GM21515 (cell line): ENCODE results near the gene PCDH17.

Source experiments
- ATAC-seq: cut with Tn5 transposase; IDR thresholded peaks from one replicate; pipeline ENCODE4 v1.9.1; 2021; ENCODE audit not compliant: unreplicated experiment

Gene PCDH17, protein sequence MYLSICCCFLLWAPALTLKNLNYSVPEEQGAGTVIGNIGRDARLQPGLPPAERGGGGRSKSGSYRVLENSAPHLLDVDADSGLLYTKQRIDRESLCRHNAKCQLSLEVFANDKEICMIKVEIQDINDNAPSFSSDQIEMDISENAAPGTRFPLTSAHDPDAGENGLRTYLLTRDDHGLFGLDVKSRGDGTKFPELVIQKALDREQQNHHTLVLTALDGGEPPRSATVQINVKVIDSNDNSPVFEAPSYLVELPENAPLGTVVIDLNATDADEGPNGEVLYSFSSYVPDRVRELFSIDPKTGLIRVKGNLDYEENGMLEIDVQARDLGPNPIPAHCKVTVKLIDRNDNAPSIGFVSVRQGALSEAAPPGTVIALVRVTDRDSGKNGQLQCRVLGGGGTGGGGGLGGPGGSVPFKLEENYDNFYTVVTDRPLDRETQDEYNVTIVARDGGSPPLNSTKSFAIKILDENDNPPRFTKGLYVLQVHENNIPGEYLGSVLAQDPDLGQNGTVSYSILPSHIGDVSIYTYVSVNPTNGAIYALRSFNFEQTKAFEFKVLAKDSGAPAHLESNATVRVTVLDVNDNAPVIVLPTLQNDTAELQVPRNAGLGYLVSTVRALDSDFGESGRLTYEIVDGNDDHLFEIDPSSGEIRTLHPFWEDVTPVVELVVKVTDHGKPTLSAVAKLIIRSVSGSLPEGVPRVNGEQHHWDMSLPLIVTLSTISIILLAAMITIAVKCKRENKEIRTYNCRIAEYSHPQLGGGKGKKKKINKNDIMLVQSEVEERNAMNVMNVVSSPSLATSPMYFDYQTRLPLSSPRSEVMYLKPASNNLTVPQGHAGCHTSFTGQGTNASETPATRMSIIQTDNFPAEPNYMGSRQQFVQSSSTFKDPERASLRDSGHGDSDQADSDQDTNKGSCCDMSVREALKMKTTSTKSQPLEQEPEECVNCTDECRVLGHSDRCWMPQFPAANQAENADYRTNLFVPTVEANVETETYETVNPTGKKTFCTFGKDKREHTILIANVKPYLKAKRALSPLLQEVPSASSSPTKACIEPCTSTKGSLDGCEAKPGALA (N-terminal part only)

DNA sequence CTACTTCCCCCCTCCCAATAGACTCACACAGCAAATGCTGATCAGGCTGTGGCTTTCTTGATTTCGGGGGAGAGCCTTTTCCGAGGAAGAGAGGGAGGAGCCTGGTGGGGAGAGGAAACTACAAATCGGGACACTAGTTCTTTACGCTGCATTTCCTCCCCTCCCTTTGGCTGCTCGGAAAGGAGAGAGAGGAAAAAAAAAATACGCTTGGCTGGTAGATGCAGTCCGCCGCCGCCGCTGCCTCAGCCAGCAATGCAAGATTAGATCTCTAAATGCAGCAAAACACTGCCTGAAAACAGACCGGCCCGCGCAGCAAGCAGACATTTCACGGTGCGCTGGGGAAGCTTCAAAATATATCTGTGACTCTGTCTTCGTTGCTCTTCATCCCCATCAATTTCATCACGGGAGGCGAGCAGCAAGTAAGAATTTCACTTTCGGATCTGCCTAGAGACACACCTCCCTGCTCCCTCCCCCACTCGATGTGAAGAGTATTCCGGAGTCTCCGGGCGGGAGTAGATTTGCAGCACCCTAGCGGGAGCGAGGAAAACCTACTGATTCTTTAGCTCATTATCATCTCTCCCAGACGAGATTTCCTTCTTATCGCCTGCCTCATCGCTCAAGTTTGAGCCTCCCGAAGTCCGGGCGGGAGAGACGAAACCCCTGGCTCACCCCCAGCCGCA is at the start of gene PCDH17:
TSS of gene PCDH17 (plus strand) at position 149 of the 680 bp plus-strand sequence. CDS start 803 bp downstream, outside the sequence.
- ATAC-seq = no peak

DNA sequence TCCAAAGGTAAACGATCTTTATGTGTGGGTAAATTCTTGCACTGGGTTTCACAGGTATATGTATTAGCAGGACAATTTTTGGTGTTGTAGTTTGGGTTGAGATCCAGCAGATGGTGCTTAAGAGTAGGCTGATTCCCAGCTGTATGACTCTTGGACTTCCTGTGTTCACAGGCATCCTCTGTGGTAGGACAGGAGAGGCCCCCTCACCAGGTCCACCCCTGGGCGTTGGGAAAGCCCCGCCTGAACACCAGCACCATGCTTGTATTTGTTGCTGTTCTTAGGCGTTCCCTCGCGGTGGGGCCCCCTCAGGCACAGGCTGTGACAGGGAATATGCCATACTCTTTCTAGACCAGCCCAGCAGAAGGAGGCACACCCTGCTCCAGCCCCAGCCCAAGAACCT is 49.5 kb upstream of the PCDH17 start:
- ATAC-seq = no peak

DNA sequence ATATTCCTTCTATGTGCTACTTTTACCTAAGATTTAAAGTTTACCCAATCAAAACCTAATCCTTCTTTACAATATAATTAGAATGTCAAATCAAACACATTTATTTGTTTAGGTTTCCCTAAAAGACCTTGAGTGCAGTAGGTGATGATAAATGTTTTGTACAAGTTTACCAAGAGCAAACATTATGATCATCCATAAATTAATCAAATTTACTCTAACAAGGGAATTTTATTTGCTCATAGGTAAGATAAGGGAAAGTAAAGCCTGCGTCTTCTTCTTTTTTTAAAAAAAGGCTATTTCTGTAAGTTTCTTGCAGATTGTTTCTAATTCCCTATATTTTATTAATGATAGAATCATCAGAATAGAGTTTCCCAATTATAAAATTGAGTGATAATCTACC is 48.0 kb upstream of the PCDH17 start:
- ATAC-seq = no peak

- no peak for ATAC-seq
Measured at GRCh38 chr13:57588639-57589038, 42.9 kb upstream of the PCDH17 start.

DNA sequence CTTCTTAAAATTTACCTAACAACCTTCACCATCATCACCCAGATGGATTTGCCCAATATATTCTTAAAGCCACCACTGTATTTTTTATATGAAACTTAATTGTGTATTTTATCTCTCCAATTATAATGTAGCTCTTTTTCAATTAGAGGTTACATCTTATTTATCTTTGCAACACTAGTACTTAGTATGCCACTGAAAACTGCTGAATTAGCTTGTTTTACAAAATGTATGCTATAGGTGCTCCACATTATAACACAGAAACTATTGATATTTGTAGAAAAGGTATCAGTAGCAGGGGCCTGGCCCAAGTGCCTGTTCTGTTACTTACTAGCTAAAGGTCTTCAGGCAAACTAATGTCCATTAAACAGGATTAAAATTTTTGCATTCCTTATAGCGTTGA is 35.8 kb upstream of the PCDH17 start:
- no peak for ATAC-seq

DNA sequence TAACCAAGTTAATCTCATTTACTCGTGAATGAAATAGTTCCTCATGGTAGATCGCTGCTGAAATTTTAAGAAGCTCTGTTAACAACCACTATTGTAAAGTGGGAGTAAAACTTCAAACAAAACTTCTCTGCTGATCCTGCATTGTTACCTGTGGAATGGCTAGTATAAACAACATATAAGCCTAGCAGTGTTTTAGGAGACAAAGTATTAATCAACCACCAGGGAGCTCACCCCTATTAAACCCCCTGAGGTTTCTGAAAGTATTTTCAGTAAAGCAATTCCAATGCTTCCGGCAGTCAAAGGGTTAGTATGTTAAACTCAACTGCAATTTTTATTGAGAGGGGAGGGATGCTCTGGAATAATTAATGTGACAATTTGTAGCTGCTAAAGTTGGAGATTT is 30.0 kb upstream of the PCDH17 start:
- ATAC-seq = no peak

DNA sequence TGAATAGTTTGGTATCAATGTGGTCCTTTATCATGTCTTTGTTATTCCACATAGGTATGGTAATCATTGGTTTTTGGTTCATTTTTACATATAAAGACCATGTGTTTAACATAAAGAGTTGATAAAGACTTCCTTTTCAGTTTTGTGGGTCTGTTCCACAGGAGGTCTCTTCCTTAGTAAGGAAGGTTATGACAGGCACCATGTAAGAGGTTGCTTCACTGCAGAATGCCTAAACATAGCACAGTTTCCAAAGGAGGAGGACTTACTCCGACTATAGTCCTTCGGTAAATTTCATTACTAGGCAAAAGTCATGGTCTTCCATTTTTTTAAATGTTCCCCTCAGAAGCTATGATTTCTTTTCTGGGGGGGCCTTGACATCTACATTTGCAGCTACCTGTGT is 27.1 kb upstream of the PCDH17 start:
- no peak for ATAC-seq

DNA sequence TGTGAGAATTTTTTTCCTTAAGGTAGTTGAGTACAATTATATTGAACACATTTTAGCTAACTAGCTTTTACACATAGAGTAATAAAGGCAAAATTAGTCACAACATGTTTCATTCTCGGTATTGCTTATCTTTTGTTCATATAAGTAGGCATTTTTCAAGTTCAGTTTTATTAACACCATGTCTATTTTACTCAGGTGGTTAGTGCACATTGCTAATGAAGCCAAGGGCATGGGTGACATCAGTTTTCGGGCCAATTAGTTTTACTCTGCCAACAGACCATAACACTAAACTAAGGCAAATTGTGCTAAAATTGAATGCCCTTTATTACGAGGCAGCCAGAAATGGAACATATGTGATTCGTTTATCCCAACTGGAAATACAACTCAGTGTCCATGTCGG is 19.6 kb upstream of the PCDH17 start:
- ATAC-seq = no peak

DNA sequence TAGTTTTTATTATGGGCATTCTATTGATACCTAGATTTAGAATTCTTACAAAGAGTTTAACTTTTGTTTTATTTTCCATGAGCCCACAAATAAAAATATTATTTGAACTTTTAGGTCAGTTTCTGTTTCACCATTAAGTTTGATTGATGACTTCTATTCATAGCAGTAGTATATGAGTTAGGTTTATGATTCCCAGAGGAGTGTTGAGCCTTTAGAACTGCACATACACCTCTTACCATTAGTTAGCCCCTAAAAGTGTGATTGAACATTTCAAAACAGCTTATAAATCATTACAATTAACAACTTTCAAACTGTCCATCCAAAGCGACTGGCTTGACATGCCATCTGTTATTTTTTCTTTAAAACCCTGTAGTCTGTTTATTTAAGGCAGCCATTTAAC is 19.0 kb upstream of the PCDH17 start:
- ATAC-seq = no peak

DNA sequence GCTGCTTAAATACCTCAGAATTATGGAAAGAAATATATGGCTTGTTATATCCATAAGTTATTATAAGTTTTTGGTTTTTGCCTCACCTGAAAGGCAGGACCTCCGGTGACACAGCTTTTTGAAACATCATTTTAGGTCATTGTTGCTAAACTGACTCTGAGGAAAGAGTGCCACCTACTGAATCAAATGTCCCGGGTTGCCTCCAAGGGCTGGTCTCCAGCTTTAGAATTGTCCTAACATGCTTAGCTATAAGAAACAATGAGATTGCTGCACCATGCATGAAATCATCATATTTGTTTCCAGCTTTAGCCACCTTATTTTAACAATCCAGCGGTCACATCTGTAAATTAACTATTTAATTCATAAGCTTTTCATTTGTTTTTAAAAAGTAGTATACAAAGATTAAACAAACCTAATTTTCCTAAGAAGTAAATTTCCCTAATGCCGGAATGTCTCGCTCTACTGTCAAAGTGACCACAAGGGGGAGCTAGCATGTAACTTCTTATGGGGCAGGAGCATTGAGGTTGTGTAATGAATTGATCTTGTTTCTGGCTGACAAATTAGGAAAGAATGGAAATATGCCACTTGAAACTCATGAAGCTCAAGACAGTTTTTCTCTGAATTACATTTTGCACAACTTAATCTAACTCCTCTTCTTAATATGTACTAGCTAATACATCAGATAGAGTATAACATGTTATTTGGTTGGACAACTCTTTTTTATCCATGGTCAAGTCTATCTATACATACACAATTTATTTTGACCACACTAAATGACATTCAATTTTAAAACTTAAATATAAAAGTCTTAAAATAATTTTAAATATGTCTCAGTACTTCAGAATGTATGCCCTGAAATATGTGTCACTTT is 6.7 kb upstream of the PCDH17 start:
- peak; percentile 71 for ATAC-seq

- ATAC-seq = no peak
Measured at GRCh38 chr13:57627663-57628062, 3.9 kb upstream of the PCDH17 start.

DNA sequence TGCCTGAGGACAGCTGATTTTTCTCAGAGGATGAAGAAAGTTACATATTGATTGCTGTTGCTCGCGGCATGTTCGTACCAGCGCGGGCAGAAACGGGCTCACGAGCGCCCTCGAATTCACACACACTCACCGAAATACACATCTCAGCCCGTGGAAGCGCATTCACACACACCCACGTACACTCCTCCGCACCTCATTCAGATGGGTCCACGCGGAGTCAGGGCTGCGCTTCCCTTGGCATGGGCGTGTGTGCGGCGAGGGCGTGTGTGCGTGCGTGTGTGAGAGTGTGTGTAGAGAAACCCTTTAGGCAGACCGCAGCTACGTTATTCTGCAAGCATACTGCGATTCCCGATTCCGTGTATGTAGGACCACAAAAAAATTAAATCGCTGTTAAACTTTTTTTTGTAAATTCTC is 2.1 kb upstream of the PCDH17 start:
- ATAC-seq = no peak

DNA sequence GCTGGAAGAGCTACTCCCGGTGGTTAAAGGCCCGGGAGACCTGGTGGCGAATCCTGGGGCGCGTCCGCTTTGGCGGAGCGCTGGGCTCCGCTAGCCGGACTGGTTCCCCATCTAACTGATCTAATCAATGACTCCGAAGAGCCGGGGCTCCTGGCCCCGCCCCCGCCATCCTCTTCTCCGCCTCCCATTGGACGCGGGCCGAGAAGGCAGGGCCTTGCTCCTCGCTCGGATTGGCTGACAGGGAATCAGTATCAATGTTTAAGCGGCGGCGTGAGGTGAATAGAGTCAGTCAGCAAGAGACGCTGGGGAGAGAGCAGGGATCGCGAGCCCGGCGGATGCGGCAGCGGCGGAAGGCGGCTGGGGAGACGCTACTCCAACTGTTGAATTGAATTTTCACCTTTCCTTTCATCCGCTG is 1.7 kb upstream of the PCDH17 start:
- no peak for ATAC-seq

GRCh38 chr13:57630661-57631595 is 616 bp upstream of the PCDH17 start:
- ATAC-seq = no peak

- ATAC-seq = no peak
Measured at GRCh38 chr13:57632276-57633140, 964 bp downstream of the PCDH17 start.

GRCh38 chr13:57633141-57633949 is 1.8 kb downstream of the PCDH17 start:
- no peak for ATAC-seq
